HepG2 (cell line): ENCODE measurements around the gene HYAL2. TPM values are rescaled to one million over a fixed set of nuclear protein-coding genes. Genes with fewer than 3 reads are reported as not detected.

Source experiments
- HDAC6 ChIP-seq: fragments of 200-600 bp; sonication (generic); IDR thresholded peaks from 2 replicates; pipeline ENCODE4 v1.7.0; 2017; ENCODE audit warnings: mild to moderate bottlenecking, antibody characterized with exemption, low read length, low read depth
- MED1 ChIP-seq: sonication (generic); formaldehyde crosslinking; IDR thresholded peaks from 2 replicates; pipeline ENCODE4 v1.4.0; 2020; ENCODE audit warnings: missing genetic modification reagents
- NFYB ChIP-seq: sonication (generic); formaldehyde crosslinking; IDR thresholded peaks from 2 replicates; pipeline ENCODE4 v1.4.0; 2020; ENCODE audit warnings: missing genetic modification reagents
- RFX1 ChIP-seq: fragments of 450-650 bp; IDR thresholded peaks from 2 replicates; pipeline ENCODE4 v1.6.1; 2017
- SMC3 ChIP-seq: IDR thresholded peaks from 2 replicates; pipeline ENCODE4 v1.6.1; 2011; ENCODE audit warnings: low read length, improper control_type of control experiment
- SMYD3 ChIP-seq: sonication (generic); formaldehyde crosslinking; IDR thresholded peaks from 2 replicates; pipeline ENCODE4 v1.8.1; 2023; ENCODE audit warnings: mild to moderate bottlenecking, missing genetic modification reagents
- TEAD2 ChIP-seq: sonication (generic); formaldehyde crosslinking; IDR thresholded peaks from 2 replicates; pipeline ENCODE4 v1.9.0; 2021; ENCODE audit warnings: missing genetic modification reagents
- XBP1 ChIP-seq: sonication (generic); formaldehyde crosslinking; IDR thresholded peaks from 2 replicates; pipeline ENCODE4 v1.5.0; 2020; ENCODE audit warnings: missing genetic modification reagents
- ZBTB1 ChIP-seq: sonication (generic); formaldehyde crosslinking; IDR thresholded peaks from 2 replicates; pipeline ENCODE4 v1.4.0; 2020; ENCODE audit warnings: missing genetic modification reagents, borderline replicate concordance
- polyA plus RNA-seq, 8 experiments: library from polyadenylated mRNA; depleted of rRNA in 3 of 8; stranded (reverse) in 7 of 8; unstranded in 1 of 8; fragments of >200 nt; fragmentation: Illumina TruSeq in 4 of 8; extraction: Trizol in 4 of 8; gene quantifications; 2 replicates each; pipeline versions ENCODE4 v1.2.1 to v1.2.3, GENCODE V29; 2011 to 2016; ENCODE audit warnings: low read depth in 4 of 8, missing spikeins in 1 of 8, mixed read lengths in 1 of 8; ENCODE audit not compliant: insufficient read depth in 1 of 8
- total RNA-seq, 5 experiments: library from RNA; depleted of rRNA; stranded (reverse); fragments of >200 nt; fragmentation: Illumina TruSeq; extraction: Trizol; gene quantifications; 2 replicates each; pipeline ENCODE4 v1.2.3, GENCODE V29; 2016; ENCODE audit warnings: low read depth in 1 of 5
- TF ChIP-seq, protein P1 (sequence below): sonication (generic); formaldehyde crosslinking; IDR thresholded peaks from 2 replicates; pipeline ENCODE4 v1.5.1; 2020; ENCODE audit warnings: missing genetic modification reagents, mild to moderate bottlenecking, borderline replicate concordance
- TF ChIP-seq, protein P2 (sequence below): sonication (generic); formaldehyde crosslinking; IDR thresholded peaks from 2 replicates; pipeline ENCODE4 v1.8.0; 2022; ENCODE audit warnings: low read depth, missing genetic modification reagents
- TF ChIP-seq, protein P3 (sequence below): sonication (generic); formaldehyde crosslinking; conservative IDR thresholded peaks from 2 replicates; pipeline ENCODE4 v1.4.0; 2020; ENCODE audit warnings: missing genetic modification reagents
- TF ChIP-seq, protein P4 (sequence below): IDR thresholded peaks from 2 replicates; pipeline ENCODE4 v1.6.1; 2016
- TF ChIP-seq, protein P5 (sequence below): sonication (generic); formaldehyde crosslinking; IDR thresholded peaks from 2 replicates; pipeline ENCODE4 v1.9.0; 2021; ENCODE audit warnings: missing genetic modification reagents, mild to moderate bottlenecking, borderline replicate concordance
- TF ChIP-seq, protein P6 (sequence below): sonication (generic); formaldehyde crosslinking; IDR thresholded peaks from 2 replicates; pipeline ENCODE4 v1.8.0; 2023; ENCODE audit warnings: mild to moderate bottlenecking, missing genetic modification reagents
- TF ChIP-seq, protein P7 (sequence below): sonication (generic); formaldehyde crosslinking; IDR thresholded peaks from 2 replicates; pipeline ENCODE4 v1.4.0; 2020; ENCODE audit warnings: missing genetic modification reagents
- TF ChIP-seq, protein P8 (sequence below): sonication (generic); formaldehyde crosslinking; IDR thresholded peaks from 2 replicates; pipeline ENCODE4 v1.4.0; 2020; ENCODE audit warnings: mild to moderate bottlenecking, low read depth, missing genetic modification reagents

Gene HYAL2
- total and polyA plus RNA-seq, 2 of the 13 experiments (the other 11 are each of a cell fraction or from before 2014, with no cell fraction given): 76.2 to 102 TPM

DNA sequence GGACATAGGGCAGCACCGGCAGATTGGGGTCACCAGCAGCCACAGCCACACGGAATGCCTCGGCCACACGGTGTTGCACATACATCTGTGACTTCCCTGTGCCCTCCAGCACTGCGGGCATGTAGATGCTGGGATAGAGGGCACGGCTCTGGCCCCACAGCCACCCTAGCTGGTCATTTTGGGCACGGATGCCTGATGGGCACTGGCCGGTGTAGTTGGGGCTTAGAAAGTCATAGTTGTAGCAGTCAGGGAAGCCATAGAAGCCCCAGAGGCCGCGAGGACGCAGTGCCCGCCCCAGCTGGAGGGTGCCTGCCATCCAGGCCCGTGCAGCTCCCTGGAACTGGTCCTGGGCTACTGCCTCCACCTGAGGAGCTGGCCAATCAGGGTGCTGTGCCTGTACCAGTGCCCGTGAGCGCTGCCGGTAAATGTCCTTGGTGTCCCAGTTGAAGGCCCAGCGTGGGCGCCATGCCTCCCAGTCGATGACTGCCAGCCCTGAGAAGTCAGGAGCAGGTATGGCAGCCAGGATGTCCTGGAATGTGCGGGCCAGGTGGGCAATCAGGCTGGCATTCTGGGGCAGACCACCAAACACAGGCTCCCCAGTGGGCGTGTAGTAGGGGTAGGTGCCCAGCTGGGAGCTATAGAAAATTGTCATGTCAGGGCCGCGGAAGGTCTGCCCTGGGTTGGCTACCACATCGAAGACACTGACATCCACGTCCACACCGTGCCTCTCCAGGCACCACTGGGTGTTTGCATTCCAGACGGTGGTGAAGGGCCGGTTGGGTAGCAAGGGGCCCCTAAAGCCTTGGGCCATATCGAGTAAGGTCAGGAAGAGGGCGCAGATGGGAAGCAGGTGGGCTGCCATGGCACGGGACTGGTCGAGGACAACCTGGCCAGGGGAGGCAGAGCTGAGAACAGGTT, 20.2 kb downstream of the HYAL2 start (continued):
- TF ChIP-seq, protein P1, sequence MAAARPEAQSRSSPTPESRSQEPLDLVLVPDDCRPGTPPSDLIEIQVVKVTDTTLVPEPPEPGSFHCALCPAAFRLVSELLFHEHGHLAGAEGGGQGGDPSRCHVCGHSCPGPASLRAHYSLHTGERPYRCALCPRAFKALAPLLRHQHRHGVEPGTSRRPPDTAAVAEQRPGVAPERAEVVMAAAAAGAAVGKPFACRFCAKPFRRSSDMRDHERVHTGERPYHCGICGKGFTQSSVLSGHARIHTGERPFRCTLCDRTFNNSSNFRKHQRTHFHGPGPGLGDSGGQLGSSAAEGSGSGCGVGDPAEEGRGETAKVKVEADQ (CRISPR knock-in tag): no peak
- TF ChIP-seq, protein P2, sequence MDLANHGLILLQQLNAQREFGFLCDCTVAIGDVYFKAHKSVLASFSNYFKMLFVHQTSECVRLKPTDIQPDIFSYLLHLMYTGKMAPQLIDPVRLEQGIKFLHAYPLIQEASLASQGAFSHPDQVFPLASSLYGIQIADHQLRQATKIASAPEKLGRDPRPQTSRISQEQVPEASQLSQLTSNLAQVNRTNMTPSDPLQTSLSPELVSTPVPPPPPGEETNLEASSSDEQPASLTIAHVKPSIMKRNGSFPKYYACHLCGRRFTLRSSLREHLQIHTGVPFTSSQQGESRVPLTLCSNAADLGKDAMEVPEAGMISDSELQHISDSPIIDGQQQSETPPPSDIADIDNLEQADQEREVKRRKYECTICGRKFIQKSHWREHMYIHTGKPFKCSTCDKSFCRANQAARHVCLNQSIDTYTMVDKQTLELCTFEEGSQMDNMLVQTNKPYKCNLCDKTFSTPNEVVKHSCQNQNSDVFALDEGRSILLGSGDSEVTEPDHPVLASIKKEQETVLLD: no peak
- TF ChIP-seq TEAD2 (CRISPR knock-in tag) (no peak), NFYB (peak; percentile 38; the same call in 1 of the 2 replicates), SMYD3 (CRISPR knock-in tag) (no peak), XBP1 (no peak), ZBTB1 (CRISPR knock-in tag) (no peak), SMC3 (no peak), MED1 (CRISPR knock-in tag) (no peak), HDAC6 (no peak), RFX1 (no peak)
- TF ChIP-seq, protein P3, sequence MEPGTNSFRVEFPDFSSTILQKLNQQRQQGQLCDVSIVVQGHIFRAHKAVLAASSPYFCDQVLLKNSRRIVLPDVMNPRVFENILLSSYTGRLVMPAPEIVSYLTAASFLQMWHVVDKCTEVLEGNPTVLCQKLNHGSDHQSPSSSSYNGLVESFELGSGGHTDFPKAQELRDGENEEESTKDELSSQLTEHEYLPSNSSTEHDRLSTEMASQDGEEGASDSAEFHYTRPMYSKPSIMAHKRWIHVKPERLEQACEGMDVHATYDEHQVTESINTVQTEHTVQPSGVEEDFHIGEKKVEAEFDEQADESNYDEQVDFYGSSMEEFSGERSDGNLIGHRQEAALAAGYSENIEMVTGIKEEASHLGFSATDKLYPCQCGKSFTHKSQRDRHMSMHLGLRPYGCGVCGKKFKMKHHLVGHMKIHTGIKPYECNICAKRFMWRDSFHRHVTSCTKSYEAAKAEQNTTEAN (CRISPR knock-in tag): no peak
- TF ChIP-seq, protein P4, sequence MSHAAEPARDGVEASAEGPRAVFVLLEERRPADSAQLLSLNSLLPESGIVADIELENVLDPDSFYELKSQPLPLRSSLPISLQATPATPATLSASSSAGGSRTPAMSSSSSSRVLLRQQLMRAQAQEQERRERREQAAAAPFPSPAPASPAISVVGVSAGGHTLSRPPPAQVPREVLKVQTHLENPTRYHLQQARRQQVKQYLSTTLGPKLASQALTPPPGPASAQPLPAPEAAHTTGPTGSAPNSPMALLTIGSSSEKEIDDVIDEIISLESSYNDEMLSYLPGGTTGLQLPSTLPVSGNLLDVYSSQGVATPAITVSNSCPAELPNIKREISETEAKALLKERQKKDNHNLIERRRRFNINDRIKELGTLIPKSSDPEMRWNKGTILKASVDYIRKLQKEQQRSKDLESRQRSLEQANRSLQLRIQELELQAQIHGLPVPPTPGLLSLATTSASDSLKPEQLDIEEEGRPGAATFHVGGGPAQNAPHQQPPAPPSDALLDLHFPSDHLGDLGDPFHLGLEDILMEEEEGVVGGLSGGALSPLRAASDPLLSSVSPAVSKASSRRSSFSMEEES: no peak
- TF ChIP-seq, protein P5, sequence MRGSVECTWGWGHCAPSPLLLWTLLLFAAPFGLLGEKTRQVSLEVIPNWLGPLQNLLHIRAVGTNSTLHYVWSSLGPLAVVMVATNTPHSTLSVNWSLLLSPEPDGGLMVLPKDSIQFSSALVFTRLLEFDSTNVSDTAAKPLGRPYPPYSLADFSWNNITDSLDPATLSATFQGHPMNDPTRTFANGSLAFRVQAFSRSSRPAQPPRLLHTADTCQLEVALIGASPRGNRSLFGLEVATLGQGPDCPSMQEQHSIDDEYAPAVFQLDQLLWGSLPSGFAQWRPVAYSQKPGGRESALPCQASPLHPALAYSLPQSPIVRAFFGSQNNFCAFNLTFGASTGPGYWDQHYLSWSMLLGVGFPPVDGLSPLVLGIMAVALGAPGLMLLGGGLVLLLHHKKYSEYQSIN (CRISPR knock-in tag): no peak
- TF ChIP-seq, protein P6, sequence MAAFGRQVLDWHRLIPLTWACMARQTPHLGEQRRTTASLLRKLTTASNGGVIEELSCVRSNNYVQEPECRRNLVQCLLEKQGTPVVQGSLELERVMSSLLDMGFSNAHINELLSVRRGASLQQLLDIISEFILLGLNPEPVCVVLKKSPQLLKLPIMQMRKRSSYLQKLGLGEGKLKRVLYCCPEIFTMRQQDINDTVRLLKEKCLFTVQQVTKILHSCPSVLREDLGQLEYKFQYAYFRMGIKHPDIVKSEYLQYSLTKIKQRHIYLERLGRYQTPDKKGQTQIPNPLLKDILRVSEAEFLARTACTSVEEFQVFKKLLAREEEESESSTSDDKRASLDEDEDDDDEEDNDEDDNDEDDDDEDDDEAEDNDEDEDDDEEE (CRISPR knock-in tag): peak; percentile 66; the same call in 1 of the 2 replicates
- TF ChIP-seq, protein P7, sequence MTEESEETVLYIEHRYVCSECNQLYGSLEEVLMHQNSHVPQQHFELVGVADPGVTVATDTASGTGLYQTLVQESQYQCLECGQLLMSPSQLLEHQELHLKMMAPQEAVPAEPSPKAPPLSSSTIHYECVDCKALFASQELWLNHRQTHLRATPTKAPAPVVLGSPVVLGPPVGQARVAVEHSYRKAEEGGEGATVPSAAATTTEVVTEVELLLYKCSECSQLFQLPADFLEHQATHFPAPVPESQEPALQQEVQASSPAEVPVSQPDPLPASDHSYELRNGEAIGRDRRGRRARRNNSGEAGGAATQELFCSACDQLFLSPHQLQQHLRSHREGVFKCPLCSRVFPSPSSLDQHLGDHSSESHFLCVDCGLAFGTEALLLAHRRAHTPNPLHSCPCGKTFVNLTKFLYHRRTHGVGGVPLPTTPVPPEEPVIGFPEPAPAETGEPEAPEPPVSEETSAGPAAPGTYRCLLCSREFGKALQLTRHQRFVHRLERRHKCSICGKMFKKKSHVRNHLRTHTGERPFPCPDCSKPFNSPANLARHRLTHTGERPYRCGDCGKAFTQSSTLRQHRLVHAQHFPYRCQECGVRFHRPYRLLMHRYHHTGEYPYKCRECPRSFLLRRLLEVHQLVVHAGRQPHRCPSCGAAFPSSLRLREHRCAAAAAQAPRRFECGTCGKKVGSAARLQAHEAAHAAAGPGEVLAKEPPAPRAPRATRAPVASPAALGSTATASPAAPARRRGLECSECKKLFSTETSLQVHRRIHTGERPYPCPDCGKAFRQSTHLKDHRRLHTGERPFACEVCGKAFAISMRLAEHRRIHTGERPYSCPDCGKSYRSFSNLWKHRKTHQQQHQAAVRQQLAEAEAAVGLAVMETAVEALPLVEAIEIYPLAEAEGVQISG (CRISPR knock-in tag): 0 out of 2 replicates have a peak, but pooled peaks have one; percentile 4
- TF ChIP-seq, protein P8, sequence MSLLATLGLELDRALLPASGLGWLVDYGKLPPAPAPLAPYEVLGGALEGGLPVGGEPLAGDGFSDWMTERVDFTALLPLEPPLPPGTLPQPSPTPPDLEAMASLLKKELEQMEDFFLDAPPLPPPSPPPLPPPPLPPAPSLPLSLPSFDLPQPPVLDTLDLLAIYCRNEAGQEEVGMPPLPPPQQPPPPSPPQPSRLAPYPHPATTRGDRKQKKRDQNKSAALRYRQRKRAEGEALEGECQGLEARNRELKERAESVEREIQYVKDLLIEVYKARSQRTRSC (CRISPR knock-in tag): no peak
